ENCODE results near the gene CPAMD8. TPM values are rescaled to one million over a fixed set of nuclear protein-coding genes. Genes with fewer than 3 reads are reported as not detected.
A peak's percentile ranks its signal among the peaks of the same experiment; 100 is the strongest.

Gene CPAMD8
- total and polyA plus RNA-seq, 2 donors (not counting 3 experiments of a cell fraction or from before 2014, with no cell fraction given) = 2.2 to 3.9 TPM

GRCh38 chr19:16895467-16896145 lies 131.0 kb downstream of the CPAMD8 start:
- Histone ChIP-seq H3K4me1 (ENCODE audit: control insufficient read depth, extremely low read depth, insufficient read depth, low read length) (no peaks in the 10 kb centered on the region), H3K9ac (replicated peaks; ENCODE audit: extremely low read depth, insufficient read depth, low read length) (no peak overlapping the region), H3K36me3 (ENCODE audit: control insufficient read depth in 2 of 2, extremely low read depth in 1 of 2, insufficient read depth in 2 of 2, low read length in 2 of 2) (no peaks in the 10 kb centered on the region), H2AFZ (ENCODE audit: low read depth, low read length) (no peak overlapping the region), H3K9me1 (replicated peaks; ENCODE audit: control insufficient read depth, extremely low read depth, insufficient read depth, low read length) (no peaks in the 10 kb centered on the region), H3K9me3 (replicated peaks; ENCODE audit: control insufficient read depth, insufficient read depth, low read length) (no peaks in the 10 kb centered on the region), H3K79me2 (ENCODE audit: control insufficient read depth, insufficient read depth, low read length) (no peaks in the 10 kb centered on the region), H3K27ac (ENCODE audit: insufficient read depth, low read depth, low read length) (no peak overlapping the region), H3K27me3 (ENCODE audit: control insufficient read depth in 2 of 2, insufficient read depth in 2 of 2, low read length in 2 of 2) (no peaks in the 10 kb centered on the region), H4K20me1 (replicated peaks; ENCODE audit: control insufficient read depth, extremely low read depth, insufficient read depth, low read length) (no peaks in the 10 kb centered on the region), H3K4me3 (replicated peaks in 1 of 3; ENCODE audit: insufficient read depth in 1 of 3, low read depth in 1 of 3, low read length in 3 of 3) (no peak overlapping the region), H3K4me2 (ENCODE audit: insufficient read depth, low read length) (no peak overlapping the region)
- intact Hi-C loops (cut with micrococcal nuclease) = loop anchor here (2.0 kb wide), 1 partner anchor 371 kb away; the partner anchor contains the start of gene BABAM1
- TSS peak; percentile 12 for BruUV-seq (replicated peaks)
- DNase-seq (ENCODE audit: low read depth, low spot score) = no peak
- no peak for FAIRE-seq
- POLR2A ChIA-PET = no interaction called here
- TF ChIP-seq GATA2 (IDR thresholded peaks at IDR 0.05; ENCODE audit: insufficient read depth, insufficient read length, low read depth, low read length) (no peak), EZH2 (IDR thresholded peaks at IDR 0.05; ENCODE audit: borderline replicate concordance, low read depth, low read length, severe bottlenecking) (peak; percentile 39)
- CTCF ChIA-PET = interaction anchor here (0.6 kb wide), 2 partner anchors 66 to 180 kb away, joined by 3 read pairs; partner anchors contain the start of gene SIN3B
- dilution Hi-C loops (cut with MboI; ENCODE audit: extremely low pct_ligation_motif_present, low sequenced_read_pairs) = no loop called here

- CTCF ChIA-PET = no interaction called here
- Histone ChIP-seq H3K79me2 (ENCODE audit: control insufficient read depth, insufficient read depth, low read length) (no peaks in the 10 kb centered on the region), H3K4me1 (ENCODE audit: control insufficient read depth, extremely low read depth, insufficient read depth, low read length) (peaks cover 2% of the 10 kb centered on the region), H3K27me3 (ENCODE audit: control insufficient read depth in 2 of 2, insufficient read depth in 2 of 2, low read length in 2 of 2) (no peaks in the 10 kb centered on the region), H2AFZ (ENCODE audit: low read depth, low read length) (no peak overlapping the region), H3K36me3 (ENCODE audit: control insufficient read depth in 2 of 2, extremely low read depth in 1 of 2, insufficient read depth in 2 of 2, low read length in 2 of 2) (no peaks in the 10 kb centered on the region), H3K9me3 (replicated peaks; ENCODE audit: control insufficient read depth, insufficient read depth, low read length) (no peaks in the 10 kb centered on the region), H3K9me1 (replicated peaks; ENCODE audit: control insufficient read depth, extremely low read depth, insufficient read depth, low read length) (no peaks in the 10 kb centered on the region), H3K4me2 (ENCODE audit: insufficient read depth, low read length) (no peak overlapping the region), H3K4me3 (replicated peaks in 1 of 3; ENCODE audit: insufficient read depth in 1 of 3, low read depth in 1 of 3, low read length in 3 of 3) (no peak overlapping the region), H4K20me1 (replicated peaks; ENCODE audit: control insufficient read depth, extremely low read depth, insufficient read depth, low read length) (no peaks in the 10 kb centered on the region), H3K27ac (ENCODE audit: insufficient read depth, low read depth, low read length) (no peak overlapping the region), H3K9ac (replicated peaks; ENCODE audit: extremely low read depth, insufficient read depth, low read length) (no peak overlapping the region)
- intact Hi-C loops (cut with micrococcal nuclease) = no loop called here
- DNase-seq (ENCODE audit: low read depth, low spot score) = no peak
- POLR2A ChIA-PET = no interaction called here
- dilution Hi-C loops (cut with MboI; ENCODE audit: extremely low pct_ligation_motif_present, low sequenced_read_pairs) = no loop called here
- TF ChIP-seq POLR2AphosphoS5 (IDR thresholded peaks at IDR 0.05; ENCODE audit: insufficient read depth, low read depth, low read length) (no peak), MYC (IDR thresholded peaks at IDR 0.05; ENCODE audit: low read depth, low read length) (no peak), GATA2 (IDR thresholded peaks at IDR 0.05; ENCODE audit: insufficient read depth, insufficient read length, low read depth, low read length) (no peak), MAX (IDR thresholded peaks at IDR 0.05; ENCODE audit: insufficient read depth, insufficient read length) (no peak), EZH2 (IDR thresholded peaks at IDR 0.05; ENCODE audit: borderline replicate concordance, low read depth, low read length, severe bottlenecking) (no peak), JUN (IDR thresholded peaks at IDR 0.05; ENCODE audit: borderline replicate concordance, insufficient read depth, insufficient read length, low read depth) (no peak), POLR2A (IDR thresholded peaks at IDR 0.05; ENCODE audit: low read depth, low read length) (no peak), CTCF (IDR thresholded peaks at IDR 0.05; ENCODE audit: extremely low read depth in 1 of 2, insufficient read depth in 1 of 2, low read depth in 1 of 2, low read length in 2 of 2) (no peak), FOS (IDR thresholded peaks at IDR 0.05; ENCODE audit: borderline replicate concordance, insufficient read depth, low read length) (no peak)
- no peak for FAIRE-seq
- BruUV-seq (replicated peaks) = no TSS peak
These were observed 132.5 kb downstream of the CPAMD8 start for GRCh38 chr19:16894080-16894479.

Data from endothelial cell of umbilical vein (primary cell).